Left lung (tissue), 10 donors: Measurements from ENCODE around the gene ANO1. TPM values are rescaled to one million over a fixed set of nuclear protein-coding genes. Genes with fewer than 3 reads are reported as not detected.

Source experiments
- ATAC-seq: fragments of 200-7000 bp; cut with Tn5 transposase; one replicate; pipeline ENCODE4 v1.9.1; 2020; ENCODE audit warnings: moderate library complexity
- DNase-seq, 4 donors: peaks; one replicate each; pipeline ENCODE4 v3.0.0-alpha.2; 2013 to 2020
- H3K27ac ChIP-seq, 2 donors: fragments of 200-600 bp; sonication (generic) in 1 of 2; one replicate each; pipeline versions ENCODE4 v1.5.0 to v1.8.0; 2020 to 2021
- H3K27me3 ChIP-seq, 2 donors: fragments of 200-600 bp; sonication (generic) in 1 of 2; one replicate each; pipeline versions ENCODE4 v1.5.0 to v1.8.0; 2020 to 2021
- H3K36me3 ChIP-seq, 2 donors: fragments of 200-600 bp; sonication (generic) in 1 of 2; one replicate each; pipeline versions ENCODE4 v1.5.0 to v1.8.0; 2020 to 2021
- H3K4me1 ChIP-seq, 2 donors: fragments of 200-600 bp; one replicate each; pipeline ENCODE4 v1.8.0; 2021
- H3K4me3 ChIP-seq, 2 donors: fragments of 200-600 bp; sonication (generic) in 1 of 2; one replicate each; pipeline versions ENCODE4 v1.5.0 to v1.8.0; 2020 to 2021; ENCODE audit warnings: mild to moderate bottlenecking in 1 of 2
- H3K9me3 ChIP-seq, 2 donors: fragments of 200-600 bp; sonication (generic) in 1 of 2; one replicate each; pipeline versions ENCODE4 v1.5.0 to v1.8.0; 2020 to 2021
- intact Hi-C, 2 donors: fragments of 100-400 bp; cut with DNase I; formaldehyde crosslinking; loops; one replicate each; pipeline versions ENCODE4 v1.11.2 to v1.14.2; 2022
- polyA plus RNA-seq, 6 donors: library from polyadenylated mRNA; unstranded; fragments of 120-200 nt; gene quantifications; one replicate each; pipeline ENCODE4 v1.2.1, GENCODE V29; 2013; ENCODE audit not compliant: insufficient read length in 6 of 6
- total RNA-seq, 2 donors: library from RNA; stranded (reverse); fragmentation: NEBNext Ultra II Directional; extraction: Animal tissue kit (Norgen Biotek cat#: 25700); gene quantifications; one replicate each; pipeline ENCODE4 v1.2.1, GENCODE V29; 2021
- TF ChIP-seq, protein P1 (sequence below), 2 donors: fragments of 200-600 bp; sonication (generic) in 1 of 2; IDR thresholded peaks; one replicate each; pipeline versions ENCODE4 v1.5.0 to v1.8.0; 2021; ENCODE audit warnings: antibody characterized with exemption in 2 of 2
- donor health status: DM: no; HTN: yes; CAD: no.
- donor health status: DM: no; HTN: no; CAD: no.

Gene ANO1
- total and polyA plus RNA-seq, 8 donors, result 4.9 to 13.2 (median 7.0) TPM

DNA sequence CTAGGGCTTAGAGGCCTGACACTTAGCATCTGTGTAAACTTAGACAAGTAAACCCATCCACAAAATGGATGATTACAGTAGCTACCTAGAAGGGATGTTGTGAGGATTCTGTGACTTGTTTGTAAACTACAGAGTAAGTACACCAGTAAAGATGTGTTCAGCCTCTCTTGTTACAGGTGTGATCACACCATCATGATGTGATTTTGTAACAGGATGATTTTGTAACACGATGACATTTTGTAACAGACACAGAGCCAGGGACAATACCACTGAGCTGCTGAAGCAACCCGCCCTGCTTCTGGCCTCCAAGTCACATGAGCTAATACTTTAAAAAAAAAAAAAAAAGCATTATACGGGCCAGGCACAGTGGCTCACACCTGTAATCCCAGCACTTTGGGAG lies 142.0 kb downstream of the ANO1 start:
- TF ChIP-seq, protein P1, sequence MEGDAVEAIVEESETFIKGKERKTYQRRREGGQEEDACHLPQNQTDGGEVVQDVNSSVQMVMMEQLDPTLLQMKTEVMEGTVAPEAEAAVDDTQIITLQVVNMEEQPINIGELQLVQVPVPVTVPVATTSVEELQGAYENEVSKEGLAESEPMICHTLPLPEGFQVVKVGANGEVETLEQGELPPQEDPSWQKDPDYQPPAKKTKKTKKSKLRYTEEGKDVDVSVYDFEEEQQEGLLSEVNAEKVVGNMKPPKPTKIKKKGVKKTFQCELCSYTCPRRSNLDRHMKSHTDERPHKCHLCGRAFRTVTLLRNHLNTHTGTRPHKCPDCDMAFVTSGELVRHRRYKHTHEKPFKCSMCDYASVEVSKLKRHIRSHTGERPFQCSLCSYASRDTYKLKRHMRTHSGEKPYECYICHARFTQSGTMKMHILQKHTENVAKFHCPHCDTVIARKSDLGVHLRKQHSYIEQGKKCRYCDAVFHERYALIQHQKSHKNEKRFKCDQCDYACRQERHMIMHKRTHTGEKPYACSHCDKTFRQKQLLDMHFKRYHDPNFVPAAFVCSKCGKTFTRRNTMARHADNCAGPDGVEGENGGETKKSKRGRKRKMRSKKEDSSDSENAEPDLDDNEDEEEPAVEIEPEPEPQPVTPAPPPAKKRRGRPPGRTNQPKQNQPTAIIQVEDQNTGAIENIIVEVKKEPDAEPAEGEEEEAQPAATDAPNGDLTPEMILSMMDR (IDR thresholded peaks at IDR 0.05), result no peak
- Histone ChIP-seq H3K27ac (peak overlapping the region in 1 of 2 donors; percentile 57), H3K9me3 (no peaks in the 10 kb centered on the region), H3K27me3 (no peaks in the 10 kb centered on the region), H3K4me3 (no peak overlapping the region), H3K36me3 (no peaks in the 10 kb centered on the region), H3K4me1 (no peaks in the 10 kb centered on the region)
- intact Hi-C loops, result no loop called here
- ATAC-seq (no peak), DNase-seq (no peak)

DNA sequence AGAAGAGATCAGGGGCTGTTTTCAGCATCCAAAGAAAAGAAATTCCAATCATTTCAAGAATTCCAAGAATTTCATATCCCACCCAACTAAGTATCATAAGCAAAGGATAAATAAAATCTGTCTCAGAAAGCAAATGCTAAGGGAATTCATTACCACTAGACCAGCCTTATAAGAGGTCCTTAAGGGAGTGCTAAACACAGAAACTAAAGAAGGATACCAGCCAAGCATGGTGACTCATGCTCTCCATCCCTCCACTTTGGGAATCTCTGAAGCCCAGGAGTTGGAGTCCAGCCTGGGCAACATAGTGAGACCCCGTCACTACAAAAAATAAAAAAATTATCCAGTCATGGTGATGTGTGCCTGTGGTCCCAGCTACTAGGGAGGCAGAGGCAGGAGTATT lies 142.8 kb downstream of the ANO1 start:
- TF ChIP-seq, protein P1 (IDR thresholded peaks at IDR 0.05), result no peak
- no peaks in the 10 kb centered on the region for H3K36me3 ChIP-seq
- DNase-seq (no peak), ATAC-seq (peak; percentile 75)
- intact Hi-C loops, result no loop called here
- H3K4me1 ChIP-seq, result no peaks in the 10 kb centered on the region
- H3K9me3 ChIP-seq, result no peaks in the 10 kb centered on the region
- H3K27me3 ChIP-seq, result no peaks in the 10 kb centered on the region
- H3K27ac ChIP-seq, result peak overlapping the region in 1 of 2 donors; percentile 57
- H3K4me3 ChIP-seq, result no peak overlapping the region

- Histone ChIP-seq H3K4me1 (no peaks in the 10 kb centered on the region), H3K27ac (no peak overlapping the region), H3K9me3 (no peaks in the 10 kb centered on the region), H3K4me3 (no peak overlapping the region), H3K27me3 (no peaks in the 10 kb centered on the region), H3K36me3 (no peaks in the 10 kb centered on the region)
- ATAC-seq, result peak; percentile 19
- TF ChIP-seq, protein P1 (IDR thresholded peaks at IDR 0.05), result no peak
- peak in 1 of 4 donors; percentile 15 for DNase-seq
- intact Hi-C loops, result no loop called here
These were observed 147.6 kb downstream of the ANO1 start for GRCh38 chr11:70225681-70226177.

GRCh38 chr11:70226183-70226582 lies 148.1 kb downstream of the ANO1 start:
- no peaks in the 10 kb centered on the region for H3K9me3 ChIP-seq
- no peaks in the 10 kb centered on the region for H3K27me3 ChIP-seq
- intact Hi-C loops, result no loop called here
- ATAC-seq, result no peak
- no peak for DNase-seq
- no peak overlapping the region for H3K4me3 ChIP-seq
- no peaks in the 10 kb centered on the region for H3K36me3 ChIP-seq
- TF ChIP-seq, protein P1 (IDR thresholded peaks at IDR 0.05), result no peak
- H3K27ac ChIP-seq, result no peak overlapping the region
- H3K4me1 ChIP-seq, result no peaks in the 10 kb centered on the region

- no peak overlapping the region for H3K27ac ChIP-seq
- intact Hi-C loops, result no loop called here
- no peaks in the 10 kb centered on the region for H3K27me3 ChIP-seq
- no peak overlapping the region for H3K4me3 ChIP-seq
- no peak for DNase-seq
- no peaks in the 10 kb centered on the region for H3K4me1 ChIP-seq
- H3K9me3 ChIP-seq, result no peaks in the 10 kb centered on the region
- no peaks in the 10 kb centered on the region for H3K36me3 ChIP-seq
- TF ChIP-seq, protein P1 (IDR thresholded peaks at IDR 0.05), result no peak
- no peak for ATAC-seq
These were observed 148.8 kb downstream of the ANO1 start for GRCh38 chr11:70226967-70227366.
